Measurements from ENCODE around the gene FNDC3A.

DNA sequence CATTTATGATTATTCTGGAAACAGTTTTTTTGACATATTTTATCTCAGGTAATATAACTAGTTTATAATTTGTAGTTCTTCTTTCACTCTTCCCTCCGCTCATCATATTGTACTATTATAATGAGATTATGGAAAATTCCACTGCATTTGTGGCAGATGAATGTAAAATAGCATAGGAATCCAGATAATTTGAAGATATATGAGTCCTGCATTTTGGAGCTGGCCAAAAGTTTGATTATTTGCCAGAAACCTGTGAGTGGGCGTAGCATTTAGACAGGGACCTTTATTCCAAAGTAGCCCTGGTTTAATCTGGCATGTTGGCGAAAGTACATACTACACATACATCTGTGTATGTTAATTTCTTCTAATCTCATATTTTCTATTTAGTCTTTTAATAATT, 65.2 kb downstream of the FNDC3A start:
- TF ChIP-seq, protein P1, sequence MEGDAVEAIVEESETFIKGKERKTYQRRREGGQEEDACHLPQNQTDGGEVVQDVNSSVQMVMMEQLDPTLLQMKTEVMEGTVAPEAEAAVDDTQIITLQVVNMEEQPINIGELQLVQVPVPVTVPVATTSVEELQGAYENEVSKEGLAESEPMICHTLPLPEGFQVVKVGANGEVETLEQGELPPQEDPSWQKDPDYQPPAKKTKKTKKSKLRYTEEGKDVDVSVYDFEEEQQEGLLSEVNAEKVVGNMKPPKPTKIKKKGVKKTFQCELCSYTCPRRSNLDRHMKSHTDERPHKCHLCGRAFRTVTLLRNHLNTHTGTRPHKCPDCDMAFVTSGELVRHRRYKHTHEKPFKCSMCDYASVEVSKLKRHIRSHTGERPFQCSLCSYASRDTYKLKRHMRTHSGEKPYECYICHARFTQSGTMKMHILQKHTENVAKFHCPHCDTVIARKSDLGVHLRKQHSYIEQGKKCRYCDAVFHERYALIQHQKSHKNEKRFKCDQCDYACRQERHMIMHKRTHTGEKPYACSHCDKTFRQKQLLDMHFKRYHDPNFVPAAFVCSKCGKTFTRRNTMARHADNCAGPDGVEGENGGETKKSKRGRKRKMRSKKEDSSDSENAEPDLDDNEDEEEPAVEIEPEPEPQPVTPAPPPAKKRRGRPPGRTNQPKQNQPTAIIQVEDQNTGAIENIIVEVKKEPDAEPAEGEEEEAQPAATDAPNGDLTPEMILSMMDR (IDR thresholded peaks at IDR 0.05; ENCODE audit: poor library complexity) = no peak
- no peak for TF ChIP-seq EZH2 (IDR thresholded peaks at IDR 0.05; ENCODE audit: borderline replicate concordance)

Data from hepatocyte (in vitro differentiated cells).